Upper lobe of left lung (tissue), 6 donors: Measurements from ENCODE around the gene RASSF7. TPM values are rescaled to one million over a fixed set of nuclear protein-coding genes. Genes with fewer than 3 reads are reported as not detected.

Experiments
- ATAC-seq, 2 donors: fragments of 200-7000 bp; cut with Tn5 transposase; one replicate each; pipeline ENCODE4 v1.9.1; 2022; ENCODE audit warnings: mild to moderate bottlenecking in 2 of 2, moderate library complexity in 2 of 2; ENCODE audit not compliant: low FRiP score in 2 of 2
- DNase-seq, 2 donors: peaks; one replicate each; pipeline ENCODE4 v3.0.0-alpha.2; 2019 to 2020
- H3K27ac ChIP-seq, 4 donors: fragments of 200-600 bp; sonication (generic); one replicate each; pipeline ENCODE4 v1.5.1; 2016 to 2019
- H3K27me3 ChIP-seq, 4 donors: fragments of 200-600 bp; sonication (generic); one replicate each; pipeline ENCODE4 v1.5.1; 2017 to 2019
- H3K36me3 ChIP-seq, 4 donors: fragments of 200-600 bp; sonication (generic); one replicate each; pipeline ENCODE4 v1.5.1; 2016 to 2019
- H3K4me1 ChIP-seq, 4 donors: fragments of 200-600 bp; sonication (generic); one replicate each; pipeline ENCODE4 v1.5.1; 2018 to 2019
- H3K4me3 ChIP-seq, 4 donors: fragments of 200-600 bp; sonication (generic); one replicate each; pipeline ENCODE4 v1.5.1; 2017 to 2019; ENCODE audit warnings: mild to moderate bottlenecking in 2 of 4, moderate library complexity in 1 of 4
- H3K9me3 ChIP-seq, 4 donors: fragments of 200-600 bp; sonication (generic); one replicate each; pipeline ENCODE4 v1.5.1; 2018 to 2019
- CTCF ChIP-seq, 6 experiments: fragments of 450-650 bp in 4 of 6; fragments of 200-600 bp in 2 of 6; sonication (generic) in 2 of 6; IDR thresholded peaks; one replicate each; pipeline ENCODE4 v1.5.1; 2016 to 2019; ENCODE audit warnings: antibody characterized with exemption in 6 of 6
- EP300 ChIP-seq, 4 donors: sonication (generic); formaldehyde crosslinking; IDR thresholded peaks; one replicate each; pipeline ENCODE4 v1.5.1; 2017; ENCODE audit warnings: antibody characterized with exemption in 4 of 4, control low read depth in 2 of 4
- POLR2A ChIP-seq, 4 donors: fragments of 450-650 bp; IDR thresholded peaks; one replicate each; pipeline ENCODE4 v1.5.1; 2016 to 2017; ENCODE audit warnings: antibody characterized with exemption in 4 of 4, mild to moderate bottlenecking in 2 of 4
- POLR2AphosphoS5 ChIP-seq, 2 donors: sonication (generic); formaldehyde crosslinking; IDR thresholded peaks; one replicate each; pipeline ENCODE4 v1.5.1; 2017; ENCODE audit warnings: antibody characterized with exemption in 2 of 2
- WGBS, 2 donors: methylation state at CpG; one replicate each; pipeline ENCODE4 v1.1.5; 2017 to 2018; 5-methylcytosine and 5-hydroxymethylcytosine counted together
- total RNA-seq, 6 donors: library from RNA; depleted of rRNA in 4 of 6; stranded (reverse); fragments of >200 nt in 4 of 6; gene quantifications; one replicate each; pipeline versions ENCODE4 v1.1.0 to v1.2.1, GENCODE V29; 2016 to 2021
- donor health status: DM: no; HTN: no; CAD: no; lungs with moderate emphysema.
- donor health status: DM: no; HTN: yes; CAD: no; lungs with severe emphysema.

The RASSF7 gene
- total RNA-seq, 6 donors from 2014 or later = 80.2 to 222 (median 129) TPM

- H3K27me3 ChIP-seq = no peaks in the 10 kb centered on the region
- 76 to 82% methylated on average over 11 of the region's 11 CpGs for WGBS, 2 donors
- no peak overlapping the region for H3K4me3 ChIP-seq
- no peak for DNase-seq
- no peak overlapping the region for H3K27ac ChIP-seq
- peaks cover 17 to 94% (median 82%) of the 10 kb centered on the region in 4 donors for H3K36me3 ChIP-seq
- peaks cover 0 to 11% (median 4%) of the 10 kb centered on the region in 4 donors for H3K4me1 ChIP-seq
- TF ChIP-seq CTCF (IDR thresholded peaks at IDR 0.05) = no peak
- H3K9me3 ChIP-seq = no peaks in the 10 kb centered on the region
- no peak for ATAC-seq
Observed at GRCh38 chr11:590997-591396, 30.2 kb downstream of the RASSF7 start.

GRCh38 chr11:592501-592900 is 31.7 kb downstream of the RASSF7 start:
- DNase-seq = peak in 1 of 2 donors; percentile 77
- no peak for ATAC-seq
- Histone ChIP-seq H3K9me3 (no peaks in the 10 kb centered on the region), H3K27me3 (no peaks in the 10 kb centered on the region), H3K36me3 (peaks cover 21 to 94% (median 84%) of the 10 kb centered on the region in 4 donors), H3K27ac (no peak overlapping the region), H3K4me1 (peaks cover 0 to 8% (median under 1%) of the 10 kb centered on the region in 4 donors), H3K4me3 (no peak overlapping the region)
- TF ChIP-seq EP300 (IDR thresholded peaks at IDR 0.05) = no peak
- TF ChIP-seq POLR2A (IDR thresholded peaks at IDR 0.05) = no peak
- WGBS, 2 donors = 97 to 98% methylated on average over 22 of the region's 22 CpGs

- TF ChIP-seq POLR2A (IDR thresholded peaks at IDR 0.05) (no peak), CTCF (IDR thresholded peaks at IDR 0.05) (no peak), EP300 (IDR thresholded peaks at IDR 0.05) (no peak), POLR2AphosphoS5 (IDR thresholded peaks at IDR 0.05) (no peak)
- ATAC-seq = no peak
- peaks cover 23 to 94% (median 86%) of the 10 kb centered on the region in 4 donors for H3K36me3 ChIP-seq
- H3K27me3 ChIP-seq = no peaks in the 10 kb centered on the region
- no peak overlapping the region for H3K4me3 ChIP-seq
- peak in 1 of 2 donors; percentile 56 for DNase-seq
- H3K9me3 ChIP-seq = no peaks in the 10 kb centered on the region
- WGBS, 2 donors = 89 to 93% methylated on average over 10 of the region's 10 CpGs
- H3K4me1 ChIP-seq = peaks cover 0 to 4% (median 0%) of the 10 kb centered on the region in 4 donors
- no peak overlapping the region for H3K27ac ChIP-seq
Observed at GRCh38 chr11:592918-593317, 32.1 kb downstream of the RASSF7 start.

GRCh38 chr11:593347-593746 is 32.6 kb downstream of the RASSF7 start:
- no peak for ATAC-seq

GRCh38 chr11:595400-595799 is 34.6 kb downstream of the RASSF7 start:
- Histone ChIP-seq H3K27ac (no peak overlapping the region), H3K9me3 (no peaks in the 10 kb centered on the region), H3K36me3 (peaks cover 27 to 95% (median 91%) of the 10 kb centered on the region in 4 donors), H3K4me1 (no peaks in the 10 kb centered on the region), H3K27me3 (no peaks in the 10 kb centered on the region), H3K4me3 (no peak overlapping the region)
- TF ChIP-seq EP300 (IDR thresholded peaks at IDR 0.05) = no peak
- TF ChIP-seq POLR2AphosphoS5 (IDR thresholded peaks at IDR 0.05) = no peak
- TF ChIP-seq POLR2A (IDR thresholded peaks at IDR 0.05) = no peak
- TF ChIP-seq CTCF (IDR thresholded peaks at IDR 0.05) = no peak
- ATAC-seq (no peak), DNase-seq (peak in 1 of 2 donors; percentile 52)
- WGBS, 2 donors = 94% methylated on average over 5 to 6 of the region's 10 CpGs

More at GRCh38 chr11:593347-593746, 32.6 kb downstream of the RASSF7 start:
- peak in 1 of 2 donors; percentile 63 for DNase-seq
- no peaks in the 10 kb centered on the region for H3K4me1 ChIP-seq
- H3K27me3 ChIP-seq = no peaks in the 10 kb centered on the region
- 90 to 95% methylated on average over 18 to 21 of the region's 21 CpGs for WGBS, 2 donors
- peaks cover 23 to 94% (median 86%) of the 10 kb centered on the region in 4 donors for H3K36me3 ChIP-seq
- no peak overlapping the region for H3K27ac ChIP-seq
- TF ChIP-seq POLR2A (IDR thresholded peaks at IDR 0.05) (no peak), EP300 (IDR thresholded peaks at IDR 0.05) (no peak), CTCF (IDR thresholded peaks at IDR 0.05) (no peak), POLR2AphosphoS5 (IDR thresholded peaks at IDR 0.05) (no peak)
- no peak overlapping the region for H3K4me3 ChIP-seq
- H3K9me3 ChIP-seq = no peaks in the 10 kb centered on the region
